ENCODE results near the gene SLC9C2.
A peak's percentile ranks its signal among the peaks of the same experiment; 100 is the strongest.
"Not testable (repeated sequence)": the region's sequence is repeated elsewhere in the genome, so short reads cannot be mapped to it uniquely, and the experiment has no call there.

SLC9C2 gene

DNA sequence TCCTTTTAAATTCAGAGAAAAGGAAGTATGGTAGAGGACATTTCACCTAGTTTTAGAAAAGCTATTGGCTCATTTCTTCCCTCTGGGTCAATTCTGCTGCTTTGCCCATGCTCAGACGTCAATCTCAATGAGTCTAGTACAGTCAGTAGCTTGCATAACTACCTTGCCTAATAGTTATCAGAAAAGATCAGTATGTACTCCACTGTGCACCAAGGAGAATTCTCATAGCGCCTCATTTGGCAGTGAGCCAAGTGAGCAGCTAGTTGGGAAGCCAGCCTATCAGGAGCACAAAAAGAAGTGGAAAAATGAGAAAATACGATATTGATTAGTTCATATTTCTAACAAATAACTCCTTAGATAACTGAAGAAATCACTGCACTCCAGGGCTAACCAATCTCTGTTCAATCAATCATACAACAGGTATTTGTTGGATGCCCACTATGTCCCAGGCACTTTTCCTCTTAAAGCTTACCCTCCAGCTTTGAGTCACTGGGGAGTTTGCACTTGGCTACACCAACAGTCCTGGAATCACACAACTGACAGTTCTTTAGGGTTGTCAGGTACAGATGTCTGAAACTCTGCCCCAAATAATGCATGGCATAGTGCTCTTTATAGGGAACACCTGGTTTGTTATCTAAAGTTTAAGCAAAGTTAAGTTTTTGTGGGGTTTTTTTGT is 75.6 kb downstream of the SLC9C2 start:
- DNase-seq = peak; percentile 33

DNA sequence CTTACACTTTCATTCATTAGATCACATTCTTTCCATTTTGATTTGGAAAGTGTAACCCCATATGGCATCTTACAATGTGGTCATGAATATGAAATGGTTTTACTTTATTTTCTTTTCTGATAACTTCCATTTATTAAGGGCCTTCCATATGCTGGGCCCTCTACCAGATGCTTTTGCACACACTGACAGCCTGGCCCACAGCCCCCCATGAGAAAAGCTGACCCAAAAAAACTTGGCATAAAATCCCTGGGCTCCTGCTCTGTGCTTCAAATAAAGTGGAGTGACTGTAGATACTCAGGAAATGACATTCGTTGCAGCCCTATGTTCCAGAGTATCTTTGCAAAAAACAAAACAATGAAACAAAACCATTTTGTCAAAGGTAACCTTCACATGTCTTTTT is 76.9 kb downstream of the SLC9C2 start:
- DNase-seq = no peak

- no peak for DNase-seq
Observed at GRCh38 chr1:173523329-173523728, 79.5 kb downstream of the SLC9C2 start.

- no peak for DNase-seq
Observed at GRCh38 chr1:173520799-173521198, 82.1 kb downstream of the SLC9C2 start.

DNA sequence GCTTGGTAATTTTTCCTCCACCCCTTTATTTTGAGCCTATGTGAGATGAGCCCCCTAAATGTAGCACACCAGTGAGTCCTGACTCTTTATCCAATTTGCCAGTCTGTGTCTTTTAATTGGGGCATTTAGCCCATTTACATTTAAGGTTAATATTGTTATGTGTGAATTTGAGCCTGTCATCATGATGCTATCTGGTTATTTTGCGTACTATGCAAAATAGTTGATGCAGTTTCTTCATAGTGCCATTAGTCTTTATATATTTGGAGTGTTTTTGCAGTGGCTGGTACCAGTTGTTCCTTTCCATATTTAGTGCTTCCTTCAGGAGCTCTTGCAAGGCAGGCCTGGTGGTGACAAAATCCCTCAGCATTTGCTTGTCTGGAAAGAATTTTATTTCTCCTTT is 88.4 kb downstream of the SLC9C2 start:
- not testable (repeated sequence) for DNase-seq

- no peak for DNase-seq
Observed at GRCh38 chr1:173509797-173510196, 93.1 kb downstream of the SLC9C2 start.

DNA sequence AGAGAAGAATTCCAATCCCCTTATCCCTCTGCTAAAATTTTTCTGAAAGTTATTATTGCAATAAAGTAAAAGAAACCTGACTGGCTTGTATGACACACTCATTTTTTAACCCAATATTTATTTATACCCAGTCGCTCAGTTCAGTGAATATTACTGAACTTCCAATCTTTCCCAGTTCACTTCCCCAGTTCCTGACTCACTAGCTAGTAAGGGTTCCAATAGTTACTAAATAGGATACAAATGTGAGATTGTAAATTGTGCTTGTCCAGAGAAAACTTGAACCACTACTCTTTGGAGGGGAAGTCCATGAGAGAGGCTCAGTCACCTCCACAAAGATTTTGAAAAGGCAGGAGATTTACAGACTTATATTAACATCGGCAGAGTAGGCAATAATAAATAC is 94.3 kb downstream of the SLC9C2 start:
- DNase-seq = no peak

DNA sequence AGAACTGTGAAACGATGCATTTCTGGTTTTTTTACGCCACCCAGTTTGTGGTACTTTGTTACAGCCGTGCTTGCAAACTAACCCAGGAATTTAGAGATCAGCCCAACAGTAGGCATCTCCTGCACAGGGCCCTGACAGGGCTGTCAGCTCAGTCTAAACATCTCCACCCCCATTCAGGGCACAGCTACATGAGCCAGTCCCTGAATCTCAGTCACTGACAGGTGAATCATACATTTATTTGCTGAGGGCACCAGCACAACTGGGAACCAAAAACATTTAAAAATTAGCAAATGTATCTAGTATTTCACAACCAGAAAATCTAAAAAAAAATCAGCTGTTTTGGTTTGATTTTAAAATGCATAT is 95.0 kb downstream of the SLC9C2 start:
- no peak for DNase-seq

- DNase-seq = no peak
Observed at GRCh38 chr1:173507205-173507846, 95.5 kb downstream of the SLC9C2 start.

DNA sequence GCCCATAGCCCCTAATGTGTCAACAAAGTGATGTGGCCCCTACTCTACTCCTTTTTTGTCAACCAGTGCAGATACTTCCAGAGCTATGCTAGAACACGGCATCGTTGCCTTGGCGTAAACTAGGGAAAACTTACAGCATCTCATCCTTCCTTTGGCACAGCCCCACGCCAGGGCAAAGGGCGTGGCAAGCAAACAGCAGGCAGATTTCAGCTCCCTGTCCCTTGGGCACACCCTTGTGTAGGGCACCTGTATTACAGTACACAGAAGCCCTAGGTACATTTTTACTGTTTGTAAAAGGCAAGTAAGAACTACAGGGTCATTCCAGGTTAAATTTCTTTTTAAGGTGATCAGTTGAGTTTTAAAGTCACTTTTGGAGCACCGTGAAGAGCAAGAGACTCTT is 96.4 kb downstream of the SLC9C2 start:
- peak; percentile 27 for DNase-seq

GRCh38 chr1:173505391-173505790 is 97.5 kb downstream of the SLC9C2 start:
- DNase-seq = no peak

- DNase-seq = peak; percentile 17
Observed at GRCh38 chr1:173504268-173504667, 98.6 kb downstream of the SLC9C2 start.

- no peak for DNase-seq
Observed at GRCh38 chr1:173503391-173503790, 99.5 kb downstream of the SLC9C2 start.

DNA sequence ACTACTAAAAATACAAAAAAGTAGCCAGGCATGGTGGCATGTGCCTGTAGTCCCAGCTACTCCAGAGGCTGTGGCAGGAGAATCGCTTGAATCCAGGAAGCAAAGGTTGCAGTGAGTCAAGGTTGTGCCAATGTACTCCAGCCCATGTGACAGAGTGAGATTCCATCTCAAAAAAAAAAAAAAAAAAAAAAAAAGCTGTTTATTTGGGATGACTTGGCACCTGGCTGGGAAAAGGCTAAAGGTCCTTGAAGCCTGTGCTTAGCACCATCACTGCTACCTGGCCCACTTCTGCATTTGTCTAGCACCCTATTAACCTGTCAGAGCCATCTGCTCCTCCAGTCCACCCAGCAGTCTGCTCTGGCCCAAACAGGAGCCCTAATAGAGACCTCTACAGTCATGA is 100.8 kb downstream of the SLC9C2 start:
- DNase-seq = no peak

- DNase-seq = no peak
Observed at GRCh38 chr1:173499729-173500128, 103.1 kb downstream of the SLC9C2 start.

DNA sequence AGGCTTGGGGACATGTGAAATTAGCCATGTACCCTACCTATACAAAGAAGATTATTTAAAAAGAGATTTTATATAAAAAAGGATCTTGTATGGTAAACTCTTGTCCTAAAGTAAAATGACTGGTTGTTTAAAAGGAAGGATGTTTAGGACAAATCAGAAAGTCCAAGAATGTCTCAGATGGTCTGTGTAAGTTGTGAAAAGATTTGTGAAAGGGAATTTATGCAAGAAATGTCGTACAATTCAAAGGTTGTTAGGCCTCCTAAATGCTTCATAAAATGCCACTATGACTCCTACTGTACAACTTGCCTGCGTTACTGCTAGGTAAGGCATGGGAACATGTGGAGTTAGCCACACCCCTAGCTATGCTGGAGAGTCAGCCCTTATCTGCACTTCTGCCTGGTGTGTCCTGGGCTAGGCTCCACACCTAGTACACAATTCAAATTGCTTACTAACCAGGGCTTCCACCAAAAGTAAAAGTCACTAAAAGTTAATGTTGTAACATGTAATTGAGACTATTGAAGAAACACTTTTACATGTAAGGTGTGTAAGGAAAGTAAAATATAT is 106.0 kb downstream of the SLC9C2 start:
- DNase-seq = no peak

DNA sequence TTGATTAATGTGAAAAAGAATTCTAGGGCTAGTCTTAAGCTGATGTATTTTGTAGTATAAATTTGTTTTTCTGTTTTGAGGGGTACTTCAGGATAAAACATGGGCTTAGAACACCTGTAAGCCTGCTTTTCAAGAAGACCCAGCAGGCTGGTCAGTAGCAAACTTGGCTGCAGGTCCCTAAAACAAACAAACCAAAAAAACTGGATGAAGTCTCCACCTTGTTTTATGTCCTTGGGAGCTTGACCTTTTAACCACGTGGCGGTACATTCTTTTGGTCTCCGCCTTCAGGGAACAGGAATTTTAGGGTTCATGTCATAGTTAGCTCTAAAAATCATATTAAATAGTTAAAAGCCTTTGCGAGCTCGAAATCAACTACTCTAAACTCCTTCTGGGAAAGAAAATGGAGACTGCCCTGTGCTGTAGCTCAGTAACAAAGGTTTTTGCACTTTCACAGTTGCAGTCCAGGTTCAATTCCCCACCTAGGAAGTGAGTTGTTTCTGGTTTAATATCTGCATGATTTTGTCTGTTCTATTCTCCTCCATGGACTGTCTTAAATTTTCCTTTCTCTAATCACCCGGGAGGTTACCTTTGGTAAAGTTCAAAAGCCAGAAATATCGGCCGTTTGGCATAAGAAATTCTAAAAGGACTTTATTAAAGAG is 107.1 kb downstream of the SLC9C2 start:
- DNase-seq = no peak

- DNase-seq = not testable (repeated sequence)
Observed at GRCh38 chr1:173493125-173493524, 109.7 kb downstream of the SLC9C2 start.

GRCh38 chr1:173491508-173491907 is 111.4 kb downstream of the SLC9C2 start:
- DNase-seq = no peak

DNA sequence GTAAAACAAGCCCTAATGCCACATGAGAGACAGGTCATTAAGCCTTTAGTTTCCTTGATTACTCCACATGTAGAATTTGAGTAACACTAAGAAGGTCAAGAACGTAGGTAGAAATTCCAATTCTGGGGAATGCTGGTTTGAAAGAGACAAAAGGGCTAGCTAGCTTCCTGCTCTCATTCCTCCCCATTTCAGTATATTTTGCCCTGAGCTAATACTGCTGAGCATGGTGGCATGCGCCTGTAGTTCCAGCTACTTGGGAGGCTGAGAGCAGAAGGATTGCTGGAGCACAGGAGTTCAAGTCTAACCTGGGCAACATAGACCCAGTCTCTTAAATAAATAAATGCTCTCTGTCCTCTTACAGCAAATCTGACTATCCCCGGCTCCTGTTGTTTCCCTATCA is 112.9 kb downstream of the SLC9C2 start:
- DNase-seq = no peak

DNA sequence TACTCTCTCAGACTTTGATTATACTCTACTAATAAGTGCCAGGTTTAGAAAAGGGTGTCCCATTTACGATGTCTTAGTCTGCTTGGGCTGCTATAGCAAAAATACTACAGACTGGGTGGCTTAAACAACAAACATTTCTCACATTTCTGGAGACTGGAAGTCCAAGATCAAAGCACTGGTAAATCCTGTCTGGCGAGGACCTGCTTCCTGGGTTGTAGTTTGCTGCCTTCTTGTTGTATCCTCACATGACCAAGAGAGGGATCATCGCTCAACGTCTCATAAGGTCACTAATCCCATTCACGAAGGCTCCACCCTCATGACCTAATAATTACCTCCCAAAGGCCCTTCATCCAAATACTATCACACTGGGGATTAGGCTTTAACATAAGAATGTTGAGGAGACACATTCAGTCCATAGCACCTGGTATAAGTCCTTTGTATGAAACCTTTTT is 113.7 kb downstream of the SLC9C2 start:
- DNase-seq = peak; percentile 34

GRCh38 chr1:173488001-173488400 is 114.9 kb downstream of the SLC9C2 start:
- no peak for DNase-seq

- no peak for DNase-seq
Observed at GRCh38 chr1:173485401-173485800, 117.5 kb downstream of the SLC9C2 start.

GRCh38 chr1:173484276-173484675 is 118.6 kb downstream of the SLC9C2 start:
- no peak for DNase-seq
